Testis (tissue), 3 donors: ENCODE data around the gene ZNF776. TPM values are rescaled to one million over a fixed set of nuclear protein-coding genes. Genes with fewer than 3 reads are reported as not detected.
A peak's percentile ranks its signal among the peaks of the same experiment; 100 is the strongest.

Source experiments
- DNase-seq: peaks from one replicate; pipeline ENCODE4 v3.0.0-alpha.2; 2019
- H3K27ac ChIP-seq, 2 donors: fragments of 200-600 bp; sonication (generic); one replicate each; pipeline ENCODE4 v1.5.1; 2019
- H3K27me3 ChIP-seq: fragments of 200-600 bp; sonication (generic); one replicate; pipeline ENCODE4 v1.5.1; 2019
- H3K36me3 ChIP-seq: fragments of 200-600 bp; sonication (generic); one replicate; pipeline ENCODE4 v1.5.1; 2017; ENCODE audit warnings: low read depth; ENCODE audit errors: missing control alignments
- H3K4me1 ChIP-seq: fragments of 200-600 bp; sonication (generic); one replicate; pipeline ENCODE4 v1.5.1; 2019
- H3K4me3 ChIP-seq, 2 donors: fragments of 200-600 bp; sonication (generic); one replicate each; pipeline ENCODE4 v1.5.1; 2017 to 2019
- H3K9me3 ChIP-seq: fragments of 200-600 bp; sonication (generic); one replicate; pipeline ENCODE4 v1.5.1; 2017
- POLR2A ChIP-seq: fragments of 450-650 bp; IDR thresholded peaks from one replicate; pipeline ENCODE4 v1.6.1; 2017; ENCODE audit warnings: antibody characterized with exemption, mild to moderate bottlenecking, moderate library complexity
- WGBS, 2 donors: methylation state at CpG; one replicate each; pipeline ENCODE4 v1.1.5; 2018; 5-methylcytosine and 5-hydroxymethylcytosine counted together
- intact Hi-C: fragments of 100-400 bp; cut with DNase I; formaldehyde crosslinking; loops from one replicate; pipeline ENCODE4 v1.15.1; 2023; ENCODE audit warnings: low total_unique reads
- polyA plus RNA-seq: library from polyadenylated mRNA; stranded (reverse); fragments of 350-450 nt; fragmentation: Illumina TruSeq; extraction: RNeasy Lipid Tissue Mini Kit (QIAGEN cat#74804); gene quantifications from one replicate; pipeline ENCODE4 v1.2.3, GENCODE V29; 2014; ENCODE audit warnings: low read depth, low replicate concordance; ENCODE audit not compliant: insufficient read depth
- total RNA-seq, 2 donors: library from RNA; depleted of rRNA; stranded (reverse); fragments of >200 nt; gene quantifications; one replicate each; pipeline ENCODE4 v1.2.3, GENCODE V29; 2016
- TF ChIP-seq, protein P1 (sequence below), 3 experiments: fragments of 450-650 bp in 2 of 3; fragments of 200-600 bp in 1 of 3; sonication (generic) in 1 of 3; IDR thresholded peaks; one replicate each; pipeline ENCODE4 v1.5.1; 2016 to 2019; ENCODE audit warnings: antibody characterized with exemption in 3 of 3, mild to moderate bottlenecking in 2 of 3, moderate library complexity in 1 of 3

The ZNF776 gene
- total and polyA plus RNA-seq, 3 donors from 2014 or later, result 11.8 to 31.0 (median 21.7) TPM

GRCh38 chr19:57803265-57803593 lies 56.6 kb downstream of the ZNF776 start:
- Histone ChIP-seq H3K9me3 (no peaks in the 10 kb centered on the region), H3K27ac (peak overlapping the region in 1 of 2 donors; percentile 21), H3K4me3 (peak overlapping the region; percentile 40 to 54), H3K4me1 (no peaks in the 10 kb centered on the region), H3K27me3 (no peaks in the 10 kb centered on the region), H3K36me3 (no peaks in the 10 kb centered on the region)
- intact Hi-C loops, result no loop called here
- DNase-seq, result no peak
- no peak for TF ChIP-seq POLR2A
- TF ChIP-seq, protein P1, sequence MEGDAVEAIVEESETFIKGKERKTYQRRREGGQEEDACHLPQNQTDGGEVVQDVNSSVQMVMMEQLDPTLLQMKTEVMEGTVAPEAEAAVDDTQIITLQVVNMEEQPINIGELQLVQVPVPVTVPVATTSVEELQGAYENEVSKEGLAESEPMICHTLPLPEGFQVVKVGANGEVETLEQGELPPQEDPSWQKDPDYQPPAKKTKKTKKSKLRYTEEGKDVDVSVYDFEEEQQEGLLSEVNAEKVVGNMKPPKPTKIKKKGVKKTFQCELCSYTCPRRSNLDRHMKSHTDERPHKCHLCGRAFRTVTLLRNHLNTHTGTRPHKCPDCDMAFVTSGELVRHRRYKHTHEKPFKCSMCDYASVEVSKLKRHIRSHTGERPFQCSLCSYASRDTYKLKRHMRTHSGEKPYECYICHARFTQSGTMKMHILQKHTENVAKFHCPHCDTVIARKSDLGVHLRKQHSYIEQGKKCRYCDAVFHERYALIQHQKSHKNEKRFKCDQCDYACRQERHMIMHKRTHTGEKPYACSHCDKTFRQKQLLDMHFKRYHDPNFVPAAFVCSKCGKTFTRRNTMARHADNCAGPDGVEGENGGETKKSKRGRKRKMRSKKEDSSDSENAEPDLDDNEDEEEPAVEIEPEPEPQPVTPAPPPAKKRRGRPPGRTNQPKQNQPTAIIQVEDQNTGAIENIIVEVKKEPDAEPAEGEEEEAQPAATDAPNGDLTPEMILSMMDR (IDR thresholded peaks at IDR 0.05), result no peak
- 6 to 9% methylated on average over 6 of the region's 6 CpGs for WGBS, 2 donors

DNA sequence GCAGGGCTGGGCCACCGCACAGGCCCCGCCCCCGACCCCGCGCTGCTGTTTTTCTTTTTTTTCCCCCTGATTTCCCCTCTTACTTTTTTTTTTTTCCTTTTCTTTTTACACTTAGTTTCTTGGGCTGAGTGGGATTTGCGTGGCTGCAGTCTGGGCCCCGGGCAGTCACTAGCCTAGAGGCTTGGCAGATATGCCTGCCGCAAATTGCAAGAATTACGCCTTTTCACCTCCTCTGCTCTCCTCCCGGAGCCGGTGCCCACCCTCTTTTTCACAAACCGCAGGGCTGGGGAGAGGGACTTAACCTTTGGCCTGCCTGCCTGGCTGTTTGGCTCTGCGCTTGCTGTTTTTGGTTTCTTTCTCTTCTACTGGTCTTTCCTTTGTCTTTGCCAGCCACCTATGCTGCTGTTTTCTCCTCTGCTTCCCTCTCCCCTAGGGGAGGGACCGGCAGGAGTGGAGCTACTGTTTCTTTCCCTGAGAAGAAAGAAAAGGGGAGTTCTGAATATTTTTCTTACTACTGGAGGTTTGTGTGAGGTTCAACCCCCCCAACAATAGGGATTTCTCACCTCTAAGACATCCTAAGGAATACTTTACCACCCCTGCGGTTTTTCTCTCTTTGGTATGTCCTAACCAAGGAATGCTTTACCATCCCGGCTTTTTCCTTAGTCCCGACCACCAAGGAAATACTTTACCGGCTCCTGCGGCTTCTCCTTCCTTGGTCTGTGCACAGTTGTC lies 57.1 kb downstream of the ZNF776 start:
- whole genome bisulfite sequencing, 2 donors, result 2 to 4% methylated on average over 19 of the region's 19 CpGs
- no peaks in the 10 kb centered on the region for H3K9me3 ChIP-seq
- no peaks in the 10 kb centered on the region for H3K4me1 ChIP-seq
- H3K36me3 ChIP-seq, result no peaks in the 10 kb centered on the region
- peak overlapping the region in 1 of 2 donors; percentile 21 for H3K27ac ChIP-seq
- no peaks in the 10 kb centered on the region for H3K27me3 ChIP-seq
- peak overlapping the region; percentile 40 to 54 for H3K4me3 ChIP-seq
- no peak for DNase-seq
- TF ChIP-seq, protein P1 (IDR thresholded peaks at IDR 0.05), result no peak
- TF ChIP-seq POLR2A, result no peak
- intact Hi-C loops, result no loop called here

- 77 to 85% methylated on average over 2 of the region's 2 CpGs for WGBS, 2 donors
- TF ChIP-seq POLR2A, result no peak
- TF ChIP-seq, protein P1 (IDR thresholded peaks at IDR 0.05), result no peak
- Histone ChIP-seq H3K4me1 (no peaks in the 10 kb centered on the region), H3K36me3 (no peaks in the 10 kb centered on the region), H3K4me3 (no peak overlapping the region), H3K9me3 (no peaks in the 10 kb centered on the region), H3K27me3 (no peaks in the 10 kb centered on the region), H3K27ac (no peak overlapping the region)
- intact Hi-C loops, result no loop called here
- no peak for DNase-seq
Observed at GRCh38 chr19:57807541-57807940, 60.9 kb downstream of the ZNF776 start.

Other genes with a start within 250 kb of the ZNF776 start
- gene ZNF773, start 246.9 kb upstream of the ZNF776 start, total RNA-seq, result 10 to 100 TPM; 31.2 to 33.3 TPM
- gene ZNF773, start 246.9 kb upstream of the ZNF776 start, polyA plus RNA-seq, result 7.3 TPM
- gene ZNF549, start 219.5 kb upstream of the ZNF776 start, total RNA-seq, result 10 to 100 TPM; 12.8 to 13.5 TPM
- 6.9 TPM for gene ZNF549, start 219.5 kb upstream of the ZNF776 start, polyA plus RNA-seq
- 10 to 100 TPM in 1 of 2 donors, 1 to 10 TPM in 1; 9.9 to 10.7 TPM for gene ZNF550, start 187.0 kb upstream of the ZNF776 start, total RNA-seq
- 5.7 TPM for gene ZNF550, start 187.0 kb upstream of the ZNF776 start, polyA plus RNA-seq
- 10 to 100 TPM in 1 of 2 donors, 1 to 10 TPM in 1; 8.7 to 10.9 TPM for gene ZNF416, start 167.9 kb upstream of the ZNF776 start, total RNA-seq
- 9.4 TPM for gene ZNF416, start 167.9 kb upstream of the ZNF776 start, polyA plus RNA-seq
- gene ZIK1, start 162.7 kb upstream of the ZNF776 start, total RNA-seq, result 10 to 100 TPM; 15.1 to 21.7 TPM
- 8.9 TPM for gene ZIK1, start 162.7 kb upstream of the ZNF776 start, polyA plus RNA-seq
- 1 to 10 TPM; 4.6 to 9.8 TPM for gene ZNF530, start 146.9 kb upstream of the ZNF776 start, total RNA-seq
- gene ZNF530, start 146.9 kb upstream of the ZNF776 start, polyA plus RNA-seq, result 3.0 TPM
- gene ZNF134, start 132.6 kb upstream of the ZNF776 start, total RNA-seq, result 10 to 100 TPM; 37.6 to 41.7 TPM
- 11.2 TPM for gene ZNF134, start 132.6 kb upstream of the ZNF776 start, polyA plus RNA-seq
- 10 to 100 TPM; 16.9 to 18.6 TPM for gene ZNF211, start 113.6 kb upstream of the ZNF776 start, total RNA-seq
- gene ZNF211, start 113.6 kb upstream of the ZNF776 start, polyA plus RNA-seq, result 11.1 TPM
- under 1 TPM; 0.12 to 0.24 TPM for gene ZSCAN4, start 77.9 kb upstream of the ZNF776 start, total RNA-seq
- gene ZSCAN4, start 77.9 kb upstream of the ZNF776 start, polyA plus RNA-seq, result 0.26 TPM
- gene ZNF551, start 64.8 kb upstream of the ZNF776 start, total RNA-seq, result 10 to 100 TPM; 22.9 to 30.8 TPM
- gene ZNF551, start 64.8 kb upstream of the ZNF776 start, polyA plus RNA-seq, result 9.7 TPM
- 1 to 10 TPM; 1.1 to 6.8 TPM for gene ZNF154, start 37.6 kb upstream of the ZNF776 start, total RNA-seq
- gene ZNF154, start 37.6 kb upstream of the ZNF776 start, polyA plus RNA-seq, result 3.3 TPM
- gene ZNF671, start 19.2 kb upstream of the ZNF776 start, total RNA-seq, result 10 to 100 TPM; 14.3 to 14.4 TPM
- gene ZNF671, start 19.2 kb upstream of the ZNF776 start, polyA plus RNA-seq, result 15.1 TPM
- gene ZNF586, start 22.9 kb downstream of the ZNF776 start, total RNA-seq, result 10 to 100 TPM; 20.3 to 28.3 TPM
- 6.7 TPM for gene ZNF586, start 22.9 kb downstream of the ZNF776 start, polyA plus RNA-seq
- 10 to 100 TPM in 1 of 2 donors, 1 to 10 TPM in 1; 9.5 to 11.4 TPM for gene ZNF552, start 68.1 kb downstream of the ZNF776 start, total RNA-seq
- 4.4 TPM for gene ZNF552, start 68.1 kb downstream of the ZNF776 start, polyA plus RNA-seq
- 10 to 100 TPM; 38.7 to 41.2 TPM for gene ZNF587B, start 83.5 kb downstream of the ZNF776 start, total RNA-seq
- 11.8 TPM for gene ZNF587B, start 83.5 kb downstream of the ZNF776 start, polyA plus RNA-seq
- 10 to 100 TPM; 30.8 to 31.2 TPM for gene ZNF587, start 103.0 kb downstream of the ZNF776 start, total RNA-seq
- gene ZNF587, start 103.0 kb downstream of the ZNF776 start, polyA plus RNA-seq, result 21.4 TPM
- 10 to 100 TPM; 38.4 to 54.8 TPM for gene ZNF814, start 142.2 kb downstream of the ZNF776 start, total RNA-seq
- 21.8 TPM for gene ZNF814, start 142.2 kb downstream of the ZNF776 start, polyA plus RNA-seq
- 10 to 100 TPM; 19.8 to 20.2 TPM for gene ZNF417, start 169.8 kb downstream of the ZNF776 start, total RNA-seq
- 13.4 TPM for gene ZNF417, start 169.8 kb downstream of the ZNF776 start, polyA plus RNA-seq
- 10 to 100 TPM; 16.6 to 22.0 TPM for gene ZNF418, start 188.6 kb downstream of the ZNF776 start, total RNA-seq
- 10.4 TPM for gene ZNF418, start 188.6 kb downstream of the ZNF776 start, polyA plus RNA-seq
- 10 to 100 TPM; 13.3 to 15.7 TPM for gene ZNF256, start 200.9 kb downstream of the ZNF776 start, total RNA-seq
- gene ZNF256, start 200.9 kb downstream of the ZNF776 start, polyA plus RNA-seq, result 7.8 TPM
- gene C19orf18, start 227.7 kb downstream of the ZNF776 start, total RNA-seq, result 1 to 10 TPM; 3.5 to 8.7 TPM
- 9.8 TPM for gene C19orf18, start 227.7 kb downstream of the ZNF776 start, polyA plus RNA-seq